Measurements from ENCODE around the gene TLX2. TPM values are rescaled to one million over a fixed set of nuclear protein-coding genes. Genes with fewer than 3 reads are reported as not detected.

TLX2 gene
- total and polyA plus RNA-seq, 2 of the 13 experiments (the other 11 are each of a cell fraction or from before 2014, with no cell fraction given), result 0.05 to 0.20 TPM

DNA sequence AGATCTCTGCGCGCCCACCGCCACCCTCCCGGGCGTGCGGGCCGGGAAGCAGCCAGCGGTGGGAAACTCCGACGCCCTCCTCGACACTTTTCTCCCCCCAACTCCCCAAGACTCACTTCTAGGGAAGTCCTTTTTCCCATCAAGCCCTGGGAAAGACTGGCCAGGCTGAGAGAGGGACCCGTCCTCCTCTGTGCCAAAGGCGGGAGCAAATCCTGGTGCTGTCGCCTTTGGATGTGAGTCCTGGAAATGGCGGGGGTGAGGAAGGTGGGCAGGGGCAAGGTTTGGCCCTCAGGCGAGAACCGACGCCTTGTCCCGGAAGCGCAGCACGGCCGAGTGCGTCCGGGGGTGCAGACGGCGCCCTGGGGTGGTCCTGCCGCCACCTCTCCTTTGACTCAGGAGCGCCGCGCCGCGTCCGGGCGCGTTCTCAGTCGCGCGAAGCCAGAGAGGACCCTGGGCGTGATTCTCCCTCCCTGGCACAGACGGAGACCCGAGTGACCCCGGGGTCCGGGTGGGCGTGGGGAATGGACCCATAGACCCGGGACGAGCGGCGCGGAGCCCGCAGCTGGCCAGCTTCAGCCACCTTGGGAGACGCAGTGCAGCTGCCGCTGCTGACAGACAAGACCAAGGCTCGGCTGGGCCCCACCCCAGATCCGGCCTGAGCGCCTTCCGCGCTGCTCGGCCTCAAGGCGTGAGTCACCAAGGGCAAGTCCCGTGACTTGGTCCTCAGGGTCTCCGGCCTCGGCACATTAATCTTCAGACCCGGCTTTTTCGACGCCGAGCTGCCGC lies 11.3 kb upstream of the TLX2 start (continued):
- no peak for TF ChIP-seq ZNF326 (CRISPR knock-in tag; IDR thresholded peaks at IDR 0.05; ENCODE audit: borderline replicate concordance)
- TF ChIP-seq HIVEP1 (CRISPR knock-in tag; IDR thresholded peaks at IDR 0.05), result no peak
- TF ChIP-seq MEIS2 (CRISPR knock-in tag; IDR thresholded peaks at IDR 0.05), result no peak
- TF ChIP-seq, protein P1, sequence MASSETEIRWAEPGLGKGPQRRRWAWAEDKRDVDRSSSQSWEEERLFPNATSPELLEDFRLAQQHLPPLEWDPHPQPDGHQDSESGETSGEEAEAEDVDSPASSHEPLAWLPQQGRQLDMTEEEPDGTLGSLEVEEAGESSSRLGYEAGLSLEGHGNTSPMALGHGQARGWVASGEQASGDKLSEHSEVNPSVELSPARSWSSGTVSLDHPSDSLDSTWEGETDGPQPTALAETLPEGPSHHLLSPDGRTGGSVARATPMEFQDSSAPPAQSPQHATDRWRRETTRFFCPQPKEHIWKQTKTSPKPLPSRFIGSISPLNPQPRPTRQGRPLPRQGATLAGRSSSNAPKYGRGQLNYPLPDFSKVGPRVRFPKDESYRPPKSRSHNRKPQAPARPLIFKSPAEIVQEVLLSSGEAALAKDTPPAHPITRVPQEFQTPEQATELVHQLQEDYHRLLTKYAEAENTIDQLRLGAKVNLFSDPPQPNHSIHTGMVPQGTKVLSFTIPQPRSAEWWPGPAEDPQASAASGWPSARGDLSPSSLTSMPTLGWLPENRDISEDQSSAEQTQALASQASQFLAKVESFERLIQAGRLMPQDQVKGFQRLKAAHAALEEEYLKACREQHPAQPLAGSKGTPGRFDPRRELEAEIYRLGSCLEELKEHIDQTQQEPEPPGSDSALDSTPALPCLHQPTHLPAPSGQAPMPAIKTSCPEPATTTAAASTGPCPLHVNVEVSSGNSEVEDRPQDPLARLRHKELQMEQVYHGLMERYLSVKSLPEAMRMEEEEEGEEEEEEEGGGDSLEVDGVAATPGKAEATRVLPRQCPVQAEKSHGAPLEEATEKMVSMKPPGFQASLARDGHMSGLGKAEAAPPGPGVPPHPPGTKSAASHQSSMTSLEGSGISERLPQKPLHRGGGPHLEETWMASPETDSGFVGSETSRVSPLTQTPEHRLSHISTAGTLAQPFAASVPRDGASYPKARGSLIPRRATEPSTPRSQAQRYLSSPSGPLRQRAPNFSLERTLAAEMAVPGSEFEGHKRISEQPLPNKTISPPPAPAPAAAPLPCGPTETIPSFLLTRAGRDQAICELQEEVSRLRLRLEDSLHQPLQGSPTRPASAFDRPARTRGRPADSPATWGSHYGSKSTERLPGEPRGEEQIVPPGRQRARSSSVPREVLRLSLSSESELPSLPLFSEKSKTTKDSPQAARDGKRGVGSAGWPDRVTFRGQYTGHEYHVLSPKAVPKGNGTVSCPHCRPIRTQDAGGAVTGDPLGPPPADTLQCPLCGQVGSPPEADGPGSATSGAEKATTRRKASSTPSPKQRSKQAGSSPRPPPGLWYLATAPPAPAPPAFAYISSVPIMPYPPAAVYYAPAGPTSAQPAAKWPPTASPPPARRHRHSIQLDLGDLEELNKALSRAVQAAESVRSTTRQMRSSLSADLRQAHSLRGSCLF (CRISPR knock-in tag; IDR thresholded peaks at IDR 0.05; ENCODE audit: borderline replicate concordance), result no peak; the same call in 1 of the 2 replicates
- peak; percentile 19; the same call in 1 of the 2 replicates for TF ChIP-seq ZNF792 (CRISPR knock-in tag; IDR thresholded peaks at IDR 0.05)
- no peak for TF ChIP-seq NFKB2 (CRISPR knock-in tag; IDR thresholded peaks at IDR 0.05; ENCODE audit: borderline replicate concordance)
- TF ChIP-seq, protein P2, sequence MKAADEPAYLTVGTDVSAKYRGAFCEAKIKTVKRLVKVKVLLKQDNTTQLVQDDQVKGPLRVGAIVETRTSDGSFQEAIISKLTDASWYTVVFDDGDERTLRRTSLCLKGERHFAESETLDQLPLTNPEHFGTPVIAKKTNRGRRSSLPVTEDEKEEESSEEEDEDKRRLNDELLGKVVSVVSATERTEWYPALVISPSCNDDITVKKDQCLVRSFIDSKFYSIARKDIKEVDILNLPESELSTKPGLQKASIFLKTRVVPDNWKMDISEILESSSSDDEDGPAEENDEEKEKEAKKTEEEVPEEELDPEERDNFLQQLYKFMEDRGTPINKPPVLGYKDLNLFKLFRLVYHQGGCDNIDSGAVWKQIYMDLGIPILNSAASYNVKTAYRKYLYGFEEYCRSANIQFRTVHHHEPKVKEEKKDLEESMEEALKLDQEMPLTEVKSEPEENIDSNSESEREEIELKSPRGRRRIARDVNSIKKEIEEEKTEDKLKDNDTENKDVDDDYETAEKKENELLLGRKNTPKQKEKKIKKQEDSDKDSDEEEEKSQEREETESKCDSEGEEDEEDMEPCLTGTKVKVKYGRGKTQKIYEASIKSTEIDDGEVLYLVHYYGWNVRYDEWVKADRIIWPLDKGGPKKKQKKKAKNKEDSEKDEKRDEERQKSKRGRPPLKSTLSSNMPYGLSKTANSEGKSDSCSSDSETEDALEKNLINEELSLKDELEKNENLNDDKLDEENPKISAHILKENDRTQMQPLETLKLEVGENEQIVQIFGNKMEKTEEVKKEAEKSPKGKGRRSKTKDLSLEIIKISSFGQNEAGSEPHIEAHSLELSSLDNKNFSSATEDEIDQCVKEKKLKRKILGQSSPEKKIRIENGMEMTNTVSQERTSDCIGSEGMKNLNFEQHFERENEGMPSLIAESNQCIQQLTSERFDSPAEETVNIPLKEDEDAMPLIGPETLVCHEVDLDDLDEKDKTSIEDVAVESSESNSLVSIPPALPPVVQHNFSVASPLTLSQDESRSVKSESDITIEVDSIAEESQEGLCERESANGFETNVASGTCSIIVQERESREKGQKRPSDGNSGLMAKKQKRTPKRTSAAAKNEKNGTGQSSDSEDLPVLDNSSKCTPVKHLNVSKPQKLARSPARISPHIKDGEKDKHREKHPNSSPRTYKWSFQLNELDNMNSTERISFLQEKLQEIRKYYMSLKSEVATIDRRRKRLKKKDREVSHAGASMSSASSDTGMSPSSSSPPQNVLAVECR (CRISPR knock-in tag; IDR thresholded peaks at IDR 0.05; ENCODE audit: borderline replicate concordance), result peak; percentile 94
- TF ChIP-seq ZIK1 (CRISPR knock-in tag; IDR thresholded peaks at IDR 0.05; ENCODE audit: borderline replicate concordance, low read depth), result peak; percentile 77; the same call in 1 of the 2 replicates
- TF ChIP-seq ZNF253 (CRISPR knock-in tag; IDR thresholded peaks at IDR 0.05; ENCODE audit: borderline replicate concordance), result peak; percentile 18; the same call in 1 of the 2 replicates
- TF ChIP-seq ZNF772 (CRISPR knock-in tag; IDR thresholded peaks at IDR 0.05), result peak; percentile 78; the same call in 1 of the 2 replicates
- no peak for TF ChIP-seq ZBTB21 (CRISPR knock-in tag; IDR thresholded peaks at IDR 0.05)
- no peak; the same call in 1 of the 2 replicates for TF ChIP-seq ZSCAN21 (CRISPR knock-in tag; IDR thresholded peaks at IDR 0.05; ENCODE audit: borderline replicate concordance)
- TF ChIP-seq ZNF7 (CRISPR knock-in tag; IDR thresholded peaks at IDR 0.05), result no peak
- no peak for TF ChIP-seq POLR2AphosphoS5 (IDR thresholded peaks at IDR 0.05; ENCODE audit: low read depth, low read length)
- TF ChIP-seq, protein P3, sequence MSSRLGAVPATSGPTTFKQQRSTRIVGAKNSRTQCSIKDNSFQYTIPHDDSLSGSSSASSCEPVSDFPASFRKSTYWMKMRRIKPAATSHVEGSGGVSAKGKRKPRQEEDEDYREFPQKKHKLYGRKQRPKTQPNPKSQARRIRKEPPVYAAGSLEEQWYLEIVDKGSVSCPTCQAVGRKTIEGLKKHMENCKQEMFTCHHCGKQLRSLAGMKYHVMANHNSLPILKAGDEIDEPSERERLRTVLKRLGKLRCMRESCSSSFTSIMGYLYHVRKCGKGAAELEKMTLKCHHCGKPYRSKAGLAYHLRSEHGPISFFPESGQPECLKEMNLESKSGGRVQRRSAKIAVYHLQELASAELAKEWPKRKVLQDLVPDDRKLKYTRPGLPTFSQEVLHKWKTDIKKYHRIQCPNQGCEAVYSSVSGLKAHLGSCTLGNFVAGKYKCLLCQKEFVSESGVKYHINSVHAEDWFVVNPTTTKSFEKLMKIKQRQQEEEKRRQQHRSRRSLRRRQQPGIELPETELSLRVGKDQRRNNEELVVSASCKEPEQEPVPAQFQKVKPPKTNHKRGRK (CRISPR knock-in tag; IDR thresholded peaks at IDR 0.05), result no peak
- TF ChIP-seq, protein P4, sequence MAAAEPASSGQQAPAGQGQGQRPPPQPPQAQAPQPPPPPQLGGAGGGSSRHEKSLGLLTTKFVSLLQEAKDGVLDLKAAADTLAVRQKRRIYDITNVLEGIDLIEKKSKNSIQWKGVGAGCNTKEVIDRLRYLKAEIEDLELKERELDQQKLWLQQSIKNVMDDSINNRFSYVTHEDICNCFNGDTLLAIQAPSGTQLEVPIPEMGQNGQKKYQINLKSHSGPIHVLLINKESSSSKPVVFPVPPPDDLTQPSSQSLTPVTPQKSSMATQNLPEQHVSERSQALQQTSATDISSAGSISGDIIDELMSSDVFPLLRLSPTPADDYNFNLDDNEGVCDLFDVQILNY (CRISPR knock-in tag; conservative IDR thresholded peaks at IDR 0.05), result no peak
- peak; percentile 71; the same call in 1 of the 2 replicates for TF ChIP-seq SNAPC2 (CRISPR knock-in tag; IDR thresholded peaks at IDR 0.05)

Measured in HepG2 (cell line).